ENCODE data around the gene PF4V1.

Gene PF4V1

DNA sequence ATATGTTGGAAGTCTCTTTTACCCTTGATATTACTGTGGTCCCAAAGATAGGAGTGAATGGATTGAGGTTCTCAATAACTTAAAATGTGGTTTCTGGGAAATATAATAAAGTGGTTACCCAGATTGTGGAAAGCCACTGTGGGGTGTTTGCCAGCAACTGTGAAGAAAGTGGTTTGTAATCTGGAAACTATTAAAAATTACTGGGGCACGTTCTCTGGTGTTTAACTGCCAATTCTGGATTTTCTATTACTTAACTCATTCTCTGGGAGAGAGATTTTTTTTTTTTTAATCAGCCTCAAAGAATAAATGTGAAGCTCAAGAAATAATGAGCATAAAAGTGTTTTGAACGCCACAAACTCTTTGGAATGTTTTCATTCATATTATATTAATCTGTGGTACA, 21.5 kb upstream of the PF4V1 start:
- Histone ChIP-seq H4K20me1 (ENCODE audit: insufficient read depth, low read length, poor library complexity, severe bottlenecking) (no peaks in the 10 kb centered on the region), H3K9me2 (replicated peaks; ENCODE audit: low read depth, low read length) (no peaks in the 10 kb centered on the region), H2AFZ (ENCODE audit: low read length) (no peak overlapping the region), H3F3A (ENCODE audit: low read depth) (no peaks in the 10 kb centered on the region), H3K9me3 (ENCODE audit: insufficient read depth, low read depth, low read length) (peaks cover 9% of the 10 kb centered on the region), H3K27me3 (ENCODE audit: insufficient read depth, low read length, poor library complexity, severe bottlenecking) (no peaks in the 10 kb centered on the region), H3K79me2 (ENCODE audit: insufficient read depth, low read length) (no peaks in the 10 kb centered on the region), H3K9ac (ENCODE audit: low read depth, low read length, poor library complexity, severe bottlenecking) (no peak overlapping the region), H3K4me3 (ENCODE audit: low read length, poor library complexity, severe bottlenecking) (no peak overlapping the region), H3K36me3 (ENCODE audit: insufficient read depth, low read length) (no peaks in the 10 kb centered on the region), H3K4me1 (ENCODE audit: insufficient read depth, low read length, poor library complexity, severe bottlenecking) (peaks cover 20% of the 10 kb centered on the region), H3K4me2 (ENCODE audit: low read depth, low read length, poor library complexity, severe bottlenecking) (no peak overlapping the region)
- TF ChIP-seq, protein P1, sequence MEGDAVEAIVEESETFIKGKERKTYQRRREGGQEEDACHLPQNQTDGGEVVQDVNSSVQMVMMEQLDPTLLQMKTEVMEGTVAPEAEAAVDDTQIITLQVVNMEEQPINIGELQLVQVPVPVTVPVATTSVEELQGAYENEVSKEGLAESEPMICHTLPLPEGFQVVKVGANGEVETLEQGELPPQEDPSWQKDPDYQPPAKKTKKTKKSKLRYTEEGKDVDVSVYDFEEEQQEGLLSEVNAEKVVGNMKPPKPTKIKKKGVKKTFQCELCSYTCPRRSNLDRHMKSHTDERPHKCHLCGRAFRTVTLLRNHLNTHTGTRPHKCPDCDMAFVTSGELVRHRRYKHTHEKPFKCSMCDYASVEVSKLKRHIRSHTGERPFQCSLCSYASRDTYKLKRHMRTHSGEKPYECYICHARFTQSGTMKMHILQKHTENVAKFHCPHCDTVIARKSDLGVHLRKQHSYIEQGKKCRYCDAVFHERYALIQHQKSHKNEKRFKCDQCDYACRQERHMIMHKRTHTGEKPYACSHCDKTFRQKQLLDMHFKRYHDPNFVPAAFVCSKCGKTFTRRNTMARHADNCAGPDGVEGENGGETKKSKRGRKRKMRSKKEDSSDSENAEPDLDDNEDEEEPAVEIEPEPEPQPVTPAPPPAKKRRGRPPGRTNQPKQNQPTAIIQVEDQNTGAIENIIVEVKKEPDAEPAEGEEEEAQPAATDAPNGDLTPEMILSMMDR (conservative IDR thresholded peaks at IDR 0.05; ENCODE audit: low read length), result no peak

DNA sequence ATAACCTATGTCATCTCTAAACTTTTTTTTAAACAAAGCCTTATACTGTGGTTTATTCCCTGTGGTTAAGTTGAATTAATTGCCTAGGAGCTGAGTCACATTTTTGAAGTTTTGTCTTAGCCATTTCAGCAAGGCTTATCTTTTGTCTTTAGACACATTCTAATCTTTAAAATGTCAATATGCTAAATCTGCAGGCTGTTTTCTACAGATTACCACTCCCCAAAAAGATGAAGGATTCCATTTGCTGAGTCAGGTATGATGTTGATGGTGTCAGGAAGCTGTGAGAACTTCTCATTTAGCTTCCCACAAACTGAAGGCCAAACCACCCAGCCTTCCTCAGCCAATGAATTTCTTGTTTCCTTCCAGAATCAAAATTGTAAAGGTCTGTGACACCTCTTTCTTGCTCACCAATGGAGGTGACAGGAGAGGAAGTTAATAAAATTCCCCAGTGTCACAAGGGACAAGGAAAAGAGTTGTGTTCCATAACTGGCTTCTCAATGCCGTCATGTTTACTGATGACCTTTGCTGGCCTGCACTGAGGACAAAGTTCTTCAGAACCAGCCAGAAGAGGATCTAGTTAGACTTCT, 20.4 kb upstream of the PF4V1 start:
- TF ChIP-seq, protein P1 (conservative IDR thresholded peaks at IDR 0.05; ENCODE audit: low read length), result no peak
- no peak for TF ChIP-seq EZH2phosphoT487 (IDR thresholded peaks at IDR 0.05; ENCODE audit: borderline replicate concordance)
- Histone ChIP-seq H4K20me1 (ENCODE audit: insufficient read depth, low read length, poor library complexity, severe bottlenecking) (no peaks in the 10 kb centered on the region), H3F3A (ENCODE audit: low read depth) (no peaks in the 10 kb centered on the region), H2AFZ (ENCODE audit: low read length) (peak overlapping the region; percentile 16; the same call in 1 of the 2 replicates), H3K36me3 (ENCODE audit: insufficient read depth, low read length) (no peaks in the 10 kb centered on the region), H3K4me3 (ENCODE audit: low read length, poor library complexity, severe bottlenecking) (peak overlapping the region; percentile 5), H3K9me3 (ENCODE audit: insufficient read depth, low read depth, low read length) (peaks cover 3% of the 10 kb centered on the region), H3K4me1 (ENCODE audit: insufficient read depth, low read length, poor library complexity, severe bottlenecking) (peaks cover 20% of the 10 kb centered on the region), H3K9me2 (replicated peaks; ENCODE audit: low read depth, low read length) (no peaks in the 10 kb centered on the region), H3K79me2 (ENCODE audit: insufficient read depth, low read length) (no peaks in the 10 kb centered on the region), H3K9ac (ENCODE audit: low read depth, low read length, poor library complexity, severe bottlenecking) (no peak overlapping the region), H3K4me2 (ENCODE audit: low read depth, low read length, poor library complexity, severe bottlenecking) (peak overlapping the region; percentile 39), H3K27me3 (ENCODE audit: insufficient read depth, low read length, poor library complexity, severe bottlenecking) (no peaks in the 10 kb centered on the region)

DNA sequence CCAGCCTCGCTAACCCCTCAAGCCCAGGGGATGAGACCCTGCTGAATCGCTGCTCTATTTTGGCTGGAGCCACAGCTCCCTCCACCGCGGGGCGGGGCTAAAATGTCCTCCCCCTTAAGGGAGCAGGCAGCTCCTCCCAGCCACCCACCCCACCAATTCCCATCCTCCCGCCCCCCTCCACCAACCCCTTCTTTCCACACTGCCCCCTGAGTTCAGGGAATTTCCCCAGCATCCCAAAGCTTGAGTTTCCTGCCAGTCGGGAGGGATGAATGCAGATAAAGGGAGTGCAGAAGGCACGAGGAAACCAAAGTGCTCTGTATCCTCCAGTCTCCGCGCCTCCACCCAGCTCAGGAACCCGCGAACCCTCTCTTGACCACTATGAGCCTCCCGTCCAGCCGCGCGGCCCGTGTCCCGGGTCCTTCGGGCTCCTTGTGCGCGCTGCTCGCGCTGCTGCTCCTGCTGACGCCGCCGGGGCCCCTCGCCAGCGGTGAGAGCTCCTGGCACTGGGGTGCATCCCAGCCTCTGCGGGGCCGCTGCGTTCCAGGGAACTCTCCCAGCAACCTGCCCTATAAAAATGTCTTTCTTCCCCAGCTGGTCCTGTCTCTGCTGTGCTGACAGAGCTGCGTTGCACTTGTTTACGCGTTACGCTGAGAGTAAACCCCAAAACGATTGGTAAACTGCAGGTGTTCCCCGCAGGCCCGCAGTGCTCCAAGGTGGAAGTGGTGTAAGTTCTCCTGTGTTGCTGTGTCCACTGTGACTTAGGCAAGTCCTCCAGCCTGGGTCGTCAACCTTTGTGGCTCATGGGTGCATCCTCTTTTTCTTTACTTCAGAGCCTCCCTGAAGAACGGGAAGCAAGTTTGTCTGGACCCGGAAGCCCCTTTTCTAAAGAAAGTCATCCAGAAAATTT, 16.5 kb upstream of the PF4V1 start, which contains the start of gene CXCL6:
Gene CXCL6, plus strand, starts transcription at position 306 of the 907 bp plus-strand sequence. Its CDS starts 73 bp downstream, at position 379.
- Histone ChIP-seq H3K36me3 (ENCODE audit: insufficient read depth, low read length) (no peaks in the 10 kb centered on the region), H3K27me3 (ENCODE audit: insufficient read depth, low read length, poor library complexity, severe bottlenecking) (no peaks in the 10 kb centered on the region), H3F3A (ENCODE audit: low read depth) (no peaks in the 10 kb centered on the region), H3K9me2 (replicated peaks; ENCODE audit: low read depth, low read length) (no peaks in the 10 kb centered on the region), H3K4me1 (ENCODE audit: insufficient read depth, low read length, poor library complexity, severe bottlenecking) (peaks cover 20% of the 10 kb centered on the region), H3K79me2 (ENCODE audit: insufficient read depth, low read length) (no peaks in the 10 kb centered on the region), H3K9me3 (ENCODE audit: insufficient read depth, low read depth, low read length) (no peaks in the 10 kb centered on the region), H3K4me2 (ENCODE audit: low read depth, low read length, poor library complexity, severe bottlenecking) (no peak within 1 kb of the TSS), H4K20me1 (ENCODE audit: insufficient read depth, low read length, poor library complexity, severe bottlenecking) (no peaks in the 10 kb centered on the region), H2AFZ (ENCODE audit: low read length) (no peak within 1 kb of the TSS), H3K9ac (ENCODE audit: low read depth, low read length, poor library complexity, severe bottlenecking) (no peak within 1 kb of the TSS), H3K4me3 (ENCODE audit: low read length, poor library complexity, severe bottlenecking) (no peak within 1 kb of the TSS)
- TF ChIP-seq EZH2phosphoT487 (IDR thresholded peaks at IDR 0.05; ENCODE audit: borderline replicate concordance), result no peak
- TF ChIP-seq, protein P1 (conservative IDR thresholded peaks at IDR 0.05; ENCODE audit: low read length), result no peak
